Sciatic nerve (tissue), 2 donors: ENCODE data around the gene ANO2. TPM values are rescaled to one million over a fixed set of nuclear protein-coding genes. Genes with fewer than 3 reads are reported as not detected.
A peak's percentile ranks its signal among the peaks of the same experiment; 100 is the strongest.
"Not testable (repeated sequence)": the region's sequence is repeated elsewhere in the genome, so short reads cannot be mapped to it uniquely, and the experiment has no call there.

Experiments used
- ATAC-seq: fragments of 200-7000 bp; cut with Tn5 transposase; one replicate; pipeline ENCODE4 v1.9.1; 2020; ENCODE audit warnings: mild to moderate bottlenecking, moderate library complexity
- DNase-seq: peaks from one replicate; pipeline ENCODE4 v3.0.0-alpha.2; 2020; ENCODE audit warnings: low spot score
- intact Hi-C: fragments of 100-400 bp; cut with DNase I; formaldehyde crosslinking; loops from one replicate; pipeline ENCODE4 v1.14.2; 2022
- total RNA-seq: library from RNA; stranded (reverse); fragmentation: NEBNext Ultra II Directional; extraction: Animal tissue kit (Norgen Biotek cat#: 25700); gene quantifications from one replicate; pipeline ENCODE4 v1.2.1, GENCODE V29; 2021
- donor health status: DM: no; HTN: no; CAD: no.
- donor health status: DM: no; HTN: no; CAD: no.

Gene ANO2
- total RNA-seq, 1 donor from 2014 or later: 30.4 TPM

- ATAC-seq (no peak), DNase-seq (no peak)
- intact Hi-C loops: no loop called here
Measured at GRCh38 chr12:5660238-5660637, 284.8 kb downstream of the ANO2 start.

- DNase-seq, intact Hi-C loops, ATAC-seq: not testable (repeated sequence)
Measured at GRCh38 chr12:5658339-5658941, 286.6 kb downstream of the ANO2 start.

GRCh38 chr12:5656836-5657235 lies 288.2 kb downstream of the ANO2 start:
- DNase-seq: no peak
- intact Hi-C loops: no loop called here
- ATAC-seq: no peak

DNA sequence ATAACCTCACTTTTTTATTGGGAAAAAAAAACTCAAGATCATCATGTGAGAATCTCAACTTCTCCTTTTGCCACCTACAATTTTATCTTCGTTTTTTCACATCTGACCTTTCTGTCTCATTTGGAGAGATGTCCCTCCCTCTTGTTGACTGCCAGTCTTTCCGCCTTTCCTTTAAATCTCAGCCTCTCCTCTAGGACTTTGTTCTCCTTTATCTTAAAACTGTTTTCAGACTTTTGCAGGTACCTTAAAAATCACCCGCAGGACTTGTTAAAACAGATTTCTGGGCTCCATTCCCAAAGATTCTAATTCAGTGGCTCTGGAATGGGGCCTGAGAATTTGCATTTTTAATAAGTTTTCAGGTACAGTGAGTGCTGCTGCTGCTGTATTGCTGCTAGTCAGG lies 289.9 kb downstream of the ANO2 start:
- DNase-seq (no peak), ATAC-seq (no peak)
- intact Hi-C loops: no loop called here

DNA sequence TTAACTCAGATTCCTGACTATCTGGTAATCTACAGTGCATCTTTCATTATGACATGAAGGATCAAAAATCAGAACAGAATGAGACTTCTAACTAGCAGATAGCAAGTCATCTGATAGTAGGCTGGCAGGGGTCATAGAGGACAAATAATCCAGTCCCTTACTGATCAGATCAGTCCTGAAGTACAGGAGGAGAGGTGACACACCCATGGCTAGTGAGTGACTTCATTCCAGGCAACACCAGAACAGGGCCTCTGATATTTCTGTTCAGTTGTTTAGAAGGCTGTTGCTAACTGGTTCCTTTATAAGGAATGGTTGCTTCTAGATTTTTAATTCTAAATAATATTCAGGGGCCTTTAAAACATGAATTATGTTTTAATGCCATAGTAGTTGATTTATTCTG lies 291.0 kb downstream of the ANO2 start:
- no peak for ATAC-seq
- intact Hi-C loops: no loop called here

GRCh38 chr12:5650829-5651461 lies 294.1 kb downstream of the ANO2 start:
- DNase-seq: no peak
- ATAC-seq: no peak
- intact Hi-C loops: no loop called here

More for the DNA sequence above, 291.0 kb downstream of the ANO2 start:
- no peak for DNase-seq

- intact Hi-C loops: no loop called here
- ATAC-seq (peak; percentile 80), DNase-seq (no peak)
Measured at GRCh38 chr12:5650281-5650680, 294.8 kb downstream of the ANO2 start.

GRCh38 chr12:5648692-5649359 lies 296.2 kb downstream of the ANO2 start:
- ATAC-seq: peak; percentile 64
- intact Hi-C loops: no loop called here
- no peak for DNase-seq

GRCh38 chr12:5643266-5643665 lies 301.8 kb downstream of the ANO2 start:
- no peak for ATAC-seq
- intact Hi-C loops: no loop called here
- no peak for DNase-seq

- DNase-seq (no peak), ATAC-seq (no peak)
- intact Hi-C loops: no loop called here
Measured at GRCh38 chr12:5637698-5638097, 307.4 kb downstream of the ANO2 start.

DNA sequence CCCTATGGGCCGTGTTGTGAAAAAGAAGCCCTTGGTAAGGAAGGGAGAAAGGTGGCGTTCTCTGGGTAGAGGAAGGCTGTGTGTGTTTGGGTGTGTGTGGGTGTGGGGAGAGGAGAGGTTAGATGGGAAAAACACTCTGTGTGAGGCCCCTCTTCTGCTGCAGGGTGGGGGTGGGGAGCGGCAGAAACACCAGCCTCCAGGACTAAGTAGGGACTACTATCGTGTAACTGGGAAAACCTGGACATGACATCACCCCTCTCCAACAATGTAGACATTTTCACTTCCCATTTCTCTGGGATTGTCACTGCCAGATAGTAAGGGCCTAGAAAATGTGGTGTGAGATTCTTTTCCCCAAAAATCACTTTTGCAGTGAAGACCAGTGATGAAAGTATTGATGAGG lies 308.2 kb downstream of the ANO2 start:
- DNase-seq: no peak
- intact Hi-C loops: no loop called here
- no peak for ATAC-seq

DNA sequence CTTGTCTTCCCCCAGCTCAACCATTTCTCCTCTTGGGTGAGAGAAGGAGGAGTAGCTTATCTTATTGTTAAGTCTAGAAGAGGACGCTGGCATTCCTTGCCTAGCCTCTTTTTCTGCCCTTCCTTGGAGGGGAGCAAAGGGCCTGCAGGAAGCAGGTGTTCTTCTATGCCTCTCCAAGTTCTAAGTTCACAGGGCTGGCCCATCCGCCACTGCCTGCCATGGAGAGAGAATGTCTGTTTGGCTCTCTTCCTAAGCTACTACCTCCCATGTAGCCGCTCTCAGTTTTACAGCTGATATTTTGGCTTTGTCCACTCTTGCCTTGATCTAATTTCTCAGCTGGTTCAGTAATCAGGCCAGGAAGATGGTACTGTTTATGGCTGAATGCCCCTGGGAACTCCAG lies 312.0 kb downstream of the ANO2 start:
- DNase-seq (no peak), ATAC-seq (no peak)
- intact Hi-C loops: no loop called here

DNA sequence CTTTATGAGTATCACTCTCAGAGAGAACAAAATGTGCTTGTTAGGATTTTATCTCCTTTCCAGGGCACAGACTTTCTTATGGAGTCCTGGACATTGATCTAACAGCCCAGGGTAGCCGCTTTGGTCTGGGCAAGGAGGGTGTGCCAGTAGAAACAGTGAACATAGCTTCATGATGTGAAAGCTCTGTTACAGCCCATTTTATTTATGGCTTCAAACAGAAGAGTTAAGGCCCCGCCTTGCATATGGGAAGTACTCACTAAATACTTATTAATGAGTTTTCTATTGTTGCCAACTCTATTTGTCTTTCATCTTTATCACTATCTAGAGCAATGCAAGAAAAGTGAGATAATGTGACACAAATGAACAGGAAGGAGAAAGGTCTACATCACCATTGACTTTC lies 312.6 kb downstream of the ANO2 start:
- intact Hi-C loops: no loop called here
- no peak for ATAC-seq
- no peak for DNase-seq

DNA sequence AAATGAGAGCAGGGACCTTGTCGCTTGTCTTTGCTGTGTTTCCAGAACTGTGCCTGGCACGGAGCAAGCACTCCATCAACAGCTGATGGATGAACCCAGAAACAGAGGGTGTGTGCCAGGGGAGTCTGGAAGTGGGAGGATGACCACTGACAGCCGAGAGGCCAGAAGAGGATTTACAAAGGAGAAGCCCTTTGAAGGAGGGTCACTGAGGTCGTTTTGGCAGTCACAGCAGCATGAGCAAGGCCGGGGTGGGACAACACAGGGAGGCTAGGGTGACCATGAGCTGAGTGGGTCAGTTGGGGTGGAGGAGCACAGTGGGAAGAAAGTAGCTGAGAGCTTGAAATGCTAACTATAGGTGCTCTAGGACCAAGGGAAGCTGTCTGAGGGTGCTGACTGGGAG lies 313.6 kb downstream of the ANO2 start:
- DNase-seq (no peak), ATAC-seq (no peak)
- intact Hi-C loops: no loop called here

GRCh38 chr12:5630726-5631125 lies 314.3 kb downstream of the ANO2 start:
- DNase-seq (no peak), ATAC-seq (no peak)
- intact Hi-C loops: no loop called here

DNA sequence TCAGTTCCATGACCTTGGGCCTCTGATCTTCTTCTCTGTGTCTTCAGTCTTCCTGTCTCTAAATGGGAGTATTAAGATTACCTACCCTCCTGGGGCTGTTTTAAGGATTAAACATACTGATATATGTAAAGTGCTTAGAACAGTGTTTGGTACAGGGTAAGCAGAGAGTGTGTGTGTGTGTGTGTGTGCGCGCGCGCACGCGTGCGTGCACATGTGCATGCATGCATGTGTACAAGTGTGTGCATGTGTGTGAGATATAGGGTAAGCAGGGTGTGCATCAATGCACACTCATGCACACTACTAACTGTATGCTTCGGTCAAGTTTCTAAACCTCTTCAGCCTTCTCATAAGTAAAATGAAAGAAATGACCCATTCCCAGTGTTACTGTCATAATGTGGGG lies 316.6 kb downstream of the ANO2 start:
- intact Hi-C loops: no loop called here
- no peak for DNase-seq
- no peak for ATAC-seq

GRCh38 chr12:5627053-5627630 lies 317.9 kb downstream of the ANO2 start:
- DNase-seq (no peak), ATAC-seq (no peak)
- intact Hi-C loops: no loop called here

DNA sequence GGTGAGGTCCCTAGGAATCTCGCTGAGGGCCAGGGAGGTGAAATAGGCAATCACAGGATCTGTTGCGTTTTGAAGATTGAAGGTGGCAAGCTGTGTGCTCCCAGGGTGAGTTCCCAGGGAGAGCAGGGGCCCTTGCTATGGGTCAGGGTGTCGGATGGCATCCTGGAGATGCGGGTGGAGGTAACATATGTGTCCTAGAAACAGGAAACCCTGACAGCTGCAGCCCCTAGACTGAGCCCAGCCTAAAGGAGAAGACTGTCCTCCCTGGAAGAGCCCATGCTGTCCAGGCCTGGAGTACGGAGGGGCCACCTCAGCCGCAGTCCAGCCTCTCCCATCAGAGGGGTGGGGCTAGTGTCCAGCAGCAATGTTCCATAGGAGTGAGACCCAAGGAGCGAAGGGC lies 318.9 kb downstream of the ANO2 start:
- no peak for DNase-seq
- intact Hi-C loops: no loop called here
- ATAC-seq: no peak

DNA sequence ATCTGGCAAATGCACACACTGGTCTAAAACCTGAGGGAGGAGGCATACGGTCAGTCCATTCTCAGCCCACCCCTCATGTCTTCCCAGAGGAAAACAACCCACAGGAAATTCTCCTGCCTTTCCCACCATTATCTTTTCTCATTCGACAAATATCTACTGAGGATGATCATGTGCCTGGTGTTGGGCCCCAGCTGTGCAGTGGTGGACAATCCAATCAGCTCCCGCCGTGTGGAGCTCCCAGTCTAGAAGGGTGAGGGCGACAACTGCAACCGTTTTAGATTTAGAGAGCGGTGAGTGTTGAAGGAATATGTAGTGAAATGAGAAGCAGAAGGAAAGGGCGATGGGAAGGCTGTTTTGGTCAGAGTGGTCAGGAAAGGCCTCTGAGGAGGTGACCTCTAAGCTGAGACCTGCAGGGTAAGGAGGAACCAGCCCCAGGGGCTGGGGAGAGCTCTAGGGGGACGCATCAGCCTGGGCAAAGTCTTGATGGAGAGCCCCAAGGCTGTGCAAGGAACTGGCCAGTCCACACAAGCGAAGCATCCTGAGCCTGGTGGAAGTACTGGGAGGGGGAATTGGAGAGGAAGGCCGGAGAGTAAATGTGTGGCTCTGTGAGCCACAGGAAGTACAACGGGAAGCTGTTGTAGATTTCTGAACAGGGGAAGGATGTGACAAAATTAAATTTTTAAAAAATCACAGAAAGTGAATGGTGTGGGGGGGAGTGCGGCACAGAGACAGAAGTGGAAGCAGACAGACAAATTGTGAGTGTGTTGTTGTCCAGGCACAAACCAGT lies 320.4 kb downstream of the ANO2 start:
- intact Hi-C loops: no loop called here
- DNase-seq (no peak), ATAC-seq (no peak)

- intact Hi-C loops: no loop called here
- DNase-seq: no peak
- ATAC-seq: no peak
Measured at GRCh38 chr12:5623411-5623810, 321.6 kb downstream of the ANO2 start.
